ENCODE results near the gene SETD7. TPM values are rescaled to one million over a fixed set of nuclear protein-coding genes. Genes with fewer than 3 reads are reported as not detected.

SETD7 gene
- total and polyA plus RNA-seq, 2 of the 8 experiments (the other 6 are each of a cell fraction or from before 2014, with no cell fraction given) = 1.5 to 4.6 TPM

GRCh38 chr4:139556071-139556723 is at the start of gene SETD7 (continued):
- TF ChIP-seq RNF2 (IDR thresholded peaks at IDR 0.05; ENCODE audit: borderline replicate concordance, low read depth, low read length, missing control alignments, poor library complexity, severe bottlenecking) (no peak), BCL11A (IDR thresholded peaks at IDR 0.05; ENCODE audit: low read depth in 2 of 2, low read length in 2 of 2) (no peak), SP4 (IDR thresholded peaks at IDR 0.05; ENCODE audit: low read length) (no peak), RBBP5 (IDR thresholded peaks at IDR 0.05; ENCODE audit: borderline replicate concordance, low read depth, low read length) (peak; percentile 52; the same call in 1 of the 2 replicates), CHD7 (IDR thresholded peaks at IDR 0.05; ENCODE audit: insufficient replicate concordance, low read length) (no peak), BRCA1 (IDR thresholded peaks at IDR 0.05; ENCODE audit: low read depth, low read length) (no peak), FOSL1 (IDR thresholded peaks at IDR 0.05; ENCODE audit: insufficient read depth, low read depth, low read length) (no peak), CTBP2 (IDR thresholded peaks at IDR 0.05; ENCODE audit: borderline replicate concordance, insufficient read depth, insufficient read length, low read length) (peak; percentile 68)

Measured in H1 (cell line).